GM10847 (cell line): Measurements from ENCODE around the gene RALA.

Experiments
- POLR2A ChIP-seq: IDR thresholded peaks from 2 replicates; pipeline ENCODE4 v1.6.1; 2011; ENCODE audit not compliant: insufficient read length; ENCODE audit errors: extremely low read depth

RALA gene

DNA sequence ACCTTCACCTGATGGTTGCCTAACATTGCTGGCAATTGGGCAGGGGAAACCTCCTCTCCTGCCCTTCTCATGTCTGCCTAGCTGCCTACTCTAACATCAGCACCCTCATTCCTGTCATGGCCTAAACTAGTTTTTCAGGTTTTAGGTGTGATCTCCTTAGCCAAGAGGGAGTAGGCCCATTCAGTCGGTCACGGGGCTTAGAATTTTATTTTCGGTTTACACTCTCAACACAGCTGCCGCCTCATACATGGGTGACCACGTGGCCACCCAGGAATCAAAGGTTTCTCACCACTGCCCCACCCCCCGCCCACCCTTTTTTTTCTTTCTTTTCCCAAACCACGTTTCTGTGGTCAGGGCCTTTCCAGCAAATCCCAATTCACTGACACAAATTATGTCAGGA lies 97.2 kb downstream of the RALA start:
- TF ChIP-seq POLR2A, result no peak

DNA sequence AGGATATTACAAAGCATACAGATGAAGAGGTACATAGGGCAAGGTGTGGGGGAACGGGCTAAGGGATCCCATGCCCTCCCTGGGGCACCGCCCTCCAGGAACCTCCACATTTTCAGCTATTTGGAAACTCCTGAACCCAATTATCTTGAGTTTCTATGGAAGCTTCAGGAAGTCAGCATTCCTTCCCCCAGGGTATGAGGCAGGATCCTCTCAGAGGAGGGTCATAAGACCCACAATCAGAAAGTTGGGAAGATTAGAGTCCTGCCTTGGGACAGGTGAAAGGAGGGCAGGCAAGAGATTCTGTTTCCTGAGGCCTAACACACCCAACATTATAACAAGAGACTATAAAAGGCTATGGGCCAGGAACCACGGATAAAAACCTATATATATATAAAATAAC lies 98.0 kb downstream of the RALA start:
- TF ChIP-seq POLR2A, result no peak

- TF ChIP-seq POLR2A, result no peak
These were observed 98.7 kb downstream of the RALA start for GRCh38 chr7:39721919-39722597.

DNA sequence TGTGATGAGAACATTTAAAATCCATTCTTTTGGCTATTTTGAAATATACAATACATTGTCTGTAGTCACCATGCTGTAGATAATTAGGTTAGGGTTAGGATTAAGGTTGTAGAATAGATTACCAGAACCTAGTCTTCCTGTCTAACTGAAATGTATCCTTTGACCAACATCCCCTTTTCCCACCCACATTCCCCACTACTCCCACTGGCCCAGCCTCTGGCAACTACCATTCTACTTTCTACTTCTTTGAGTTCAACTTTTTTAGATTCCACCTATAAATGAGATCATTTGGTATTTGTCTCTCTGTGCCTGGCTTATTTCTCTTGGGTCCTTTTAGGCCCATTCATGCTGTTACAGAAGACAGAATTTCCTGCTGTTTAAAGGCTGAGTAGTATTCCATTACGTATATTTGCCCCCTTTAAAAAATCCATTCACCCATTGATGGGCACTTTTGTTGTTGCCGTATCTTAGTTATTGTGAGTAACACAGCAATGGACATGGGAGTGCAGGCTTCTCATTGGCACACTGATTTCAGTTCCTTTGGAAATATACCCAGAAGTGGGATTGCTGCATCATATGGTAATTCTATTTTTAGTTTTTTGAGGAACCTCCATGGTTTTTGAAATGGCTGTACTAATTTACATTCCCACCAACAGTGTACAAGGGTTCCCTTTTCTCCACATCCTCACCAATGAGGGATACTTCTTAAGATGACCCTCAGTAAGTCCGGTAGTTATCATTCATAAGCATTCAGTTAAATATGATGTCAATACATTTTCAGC lies 104.0 kb downstream of the RALA start:
- TF ChIP-seq POLR2A, result no peak

DNA sequence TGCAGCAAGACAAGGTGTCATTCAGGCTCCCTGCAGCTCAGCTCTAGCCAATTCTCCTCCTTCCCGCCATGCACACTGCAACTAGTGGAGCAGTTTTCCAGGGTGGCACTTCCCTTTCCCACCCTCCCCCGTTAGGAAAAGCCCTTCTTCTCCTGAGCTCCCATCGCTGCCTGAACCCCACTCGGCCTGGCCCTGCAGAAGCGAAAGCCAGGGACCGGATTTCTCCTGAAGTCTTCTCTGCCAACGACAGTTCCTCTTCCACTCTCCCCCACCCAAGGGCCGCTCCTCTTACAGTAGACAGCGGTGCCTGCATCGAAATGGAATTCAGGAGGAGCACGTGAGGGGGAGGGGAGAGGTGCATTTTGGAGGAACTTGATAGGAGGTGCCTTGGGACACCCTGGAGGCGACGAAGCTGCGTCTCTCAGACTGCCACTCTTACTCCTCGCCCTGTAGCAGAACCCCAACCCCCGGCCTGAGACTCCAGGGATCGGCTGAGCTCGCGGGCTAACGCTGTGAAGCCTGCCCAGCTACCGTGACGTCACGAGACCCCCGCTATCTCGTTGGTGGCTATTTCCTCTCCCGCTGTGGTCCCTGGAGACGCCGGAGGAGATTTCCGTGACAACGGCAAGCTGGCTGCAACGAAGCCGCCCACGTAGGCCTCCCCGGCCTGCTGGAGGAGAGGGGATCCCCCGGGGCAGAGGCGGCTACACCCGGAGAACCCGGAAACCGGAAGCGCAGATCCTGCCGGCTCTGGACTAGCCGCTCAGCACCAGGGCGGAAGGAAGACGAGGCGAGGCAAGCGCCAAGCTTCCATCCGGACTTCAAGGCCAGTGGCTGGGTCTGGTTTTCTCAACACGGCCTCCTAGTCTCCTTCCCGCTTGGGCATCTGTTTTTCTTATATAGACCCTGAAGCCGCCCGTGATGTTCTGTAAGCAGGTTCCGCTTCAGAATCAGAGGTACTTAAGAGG lies 109.7 kb downstream of the RALA start:
- peak; percentile 89 for TF ChIP-seq POLR2A

DNA sequence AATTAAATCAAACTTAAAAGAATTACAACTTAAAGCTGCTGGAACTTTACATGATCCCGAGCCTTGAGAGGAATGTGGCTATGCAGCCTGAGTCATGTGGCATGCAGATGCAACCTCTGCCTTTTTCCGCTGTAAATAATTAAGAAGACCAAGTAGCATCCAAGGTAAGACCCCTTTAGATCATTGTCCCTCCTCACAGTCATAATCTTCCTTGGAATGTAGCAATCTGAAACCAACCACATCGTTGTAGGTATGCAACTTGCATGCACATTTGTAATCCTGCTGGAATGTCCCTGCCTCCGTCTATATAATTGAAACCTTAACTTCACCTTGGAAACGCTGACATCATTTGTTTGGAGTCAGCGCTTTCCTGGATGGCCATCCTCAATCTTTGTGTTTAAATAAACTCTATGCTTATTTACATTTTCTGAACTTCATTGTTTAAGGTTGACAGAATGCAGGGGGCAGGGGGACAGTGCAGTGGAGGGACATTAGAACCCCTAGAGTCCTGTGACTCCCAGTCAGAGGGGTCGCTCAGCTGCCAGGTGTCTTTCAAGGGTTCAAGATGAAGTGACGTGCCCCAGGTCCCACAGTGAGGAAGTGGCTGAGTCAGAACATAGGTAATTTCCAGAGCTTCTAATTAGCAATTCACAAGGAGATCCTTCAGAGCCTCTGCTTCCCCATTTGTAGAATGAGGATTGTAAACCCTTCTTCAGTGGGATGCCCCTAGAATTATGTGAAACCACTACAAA lies 110.7 kb downstream of the RALA start:
- no peak for TF ChIP-seq POLR2A

DNA sequence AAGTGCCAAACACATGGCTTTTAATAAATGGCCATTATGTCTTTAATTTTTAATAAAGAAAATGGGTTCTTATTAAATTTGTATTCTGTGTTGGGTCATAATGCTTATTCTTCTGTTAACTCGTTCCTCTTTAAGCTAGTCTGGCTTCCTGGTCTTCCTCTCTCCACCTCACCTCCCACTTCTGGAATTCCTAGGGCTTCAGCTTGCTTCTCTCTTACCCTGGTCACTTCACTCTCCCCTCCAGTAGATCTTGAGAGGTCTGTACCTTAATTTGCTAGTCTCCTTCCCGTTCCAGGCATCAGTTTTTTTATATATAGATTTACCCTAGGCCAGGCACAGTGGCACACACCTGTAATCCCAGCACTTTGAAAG lies 111.2 kb downstream of the RALA start:
- no peak for TF ChIP-seq POLR2A

DNA sequence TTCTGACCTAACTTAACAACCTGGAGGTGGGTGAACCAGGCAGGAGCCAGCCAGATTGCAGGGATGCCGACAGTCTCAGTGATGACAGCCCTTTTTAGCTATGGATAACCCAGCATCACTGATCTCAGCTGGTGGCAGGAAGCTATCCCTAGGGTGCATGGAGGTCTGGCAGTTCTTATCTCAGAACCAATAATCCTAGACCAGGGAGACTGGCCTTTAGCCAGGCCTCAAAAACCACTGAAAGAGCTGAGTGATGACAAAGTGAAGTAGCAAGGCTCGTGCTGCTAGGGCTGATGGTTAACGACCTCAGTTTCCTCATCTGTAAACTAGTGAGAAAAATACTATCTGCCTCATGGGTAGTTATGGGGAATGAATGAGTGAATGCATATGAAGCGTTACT lies 112.5 kb downstream of the RALA start:
- no peak for TF ChIP-seq POLR2A

GRCh38 chr7:39741942-39742623 lies 118.7 kb downstream of the RALA start:
- no peak for TF ChIP-seq POLR2A

- TF ChIP-seq POLR2A, result no peak
These were observed 121.2 kb downstream of the RALA start for GRCh38 chr7:39744620-39745019.

- no peak for TF ChIP-seq POLR2A
These were observed 121.9 kb downstream of the RALA start for GRCh38 chr7:39745320-39745719.

GRCh38 chr7:39746103-39746819 lies 122.9 kb downstream of the RALA start:
- TF ChIP-seq POLR2A, result no peak

GRCh38 chr7:39749177-39749576 lies 125.8 kb downstream of the RALA start:
- no peak for TF ChIP-seq POLR2A

DNA sequence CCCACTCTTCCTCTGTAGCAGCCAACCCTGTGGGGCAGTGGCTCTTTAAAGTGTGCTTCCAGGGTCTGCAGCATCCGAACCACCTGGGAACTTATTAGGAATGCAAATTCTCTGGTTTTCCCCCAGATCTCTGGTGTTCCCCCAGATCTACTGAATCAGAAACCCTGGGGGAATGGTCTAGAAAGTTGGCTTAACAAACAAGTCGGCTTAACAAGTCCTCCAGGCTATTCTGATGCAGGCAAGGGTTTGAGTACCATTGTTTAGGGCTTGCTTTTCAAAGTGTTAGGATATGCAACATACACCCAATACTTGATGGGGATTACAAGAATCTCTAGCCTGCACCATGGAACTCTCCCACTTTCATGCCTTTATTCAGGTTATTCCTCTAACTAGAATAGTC lies 126.3 kb downstream of the RALA start:
- TF ChIP-seq POLR2A, result no peak
